Lower lobe of right lung (tissue), 2 donors: Measurements from ENCODE around the gene SLC17A5. TPM values are rescaled to one million over a fixed set of nuclear protein-coding genes. Genes with fewer than 3 reads are reported as not detected.

Experiments used
- ATAC-seq, 2 donors: fragments of 200-7000 bp; cut with Tn5 transposase; one replicate each; pipeline ENCODE4 v1.9.1; 2020 to 2022; ENCODE audit warnings: mild to moderate bottlenecking in 2 of 2, moderate library complexity in 2 of 2
- DNase-seq: peaks from one replicate; pipeline ENCODE4 v3.0.0-alpha.2; 2020
- H3K27ac ChIP-seq: fragments of 200-600 bp; one replicate; pipeline ENCODE4 v1.8.0; 2022
- H3K27me3 ChIP-seq: fragments of 200-600 bp; one replicate; pipeline ENCODE4 v1.8.0; 2022; ENCODE audit warnings: low read depth
- H3K36me3 ChIP-seq: fragments of 200-600 bp; one replicate; pipeline ENCODE4 v1.8.0; 2022; ENCODE audit warnings: mild to moderate bottlenecking
- H3K4me1 ChIP-seq: fragments of 200-600 bp; one replicate; pipeline ENCODE4 v1.8.0; 2022
- H3K4me3 ChIP-seq: fragments of 200-600 bp; one replicate; pipeline ENCODE4 v1.8.0; 2022; ENCODE audit warnings: mild to moderate bottlenecking
- H3K9me3 ChIP-seq: fragments of 200-600 bp; one replicate; pipeline ENCODE4 v1.8.0; 2022
- CTCF ChIP-seq: fragments of 200-600 bp; IDR thresholded peaks from one replicate; pipeline ENCODE4 v1.8.0; 2022; ENCODE audit warnings: antibody characterized with exemption, mild to moderate bottlenecking
- intact Hi-C: fragments of 100-400 bp; cut with DNase I; formaldehyde crosslinking; loops from one replicate; pipeline ENCODE4 v1.11.0; 2022
- total RNA-seq: library from RNA; stranded (reverse); fragmentation: NEBNext Ultra II Directional; extraction: Animal tissue kit (Norgen Biotek cat#: 25700); gene quantifications from one replicate; pipeline ENCODE4 v1.2.1, GENCODE V29; 2021
- donor health status: DM: no; HTN: yes; CAD: no; lungs with severe emphysema.

SLC17A5 gene
- total RNA-seq, 1 donor from 2014 or later = 25.9 TPM

DNA sequence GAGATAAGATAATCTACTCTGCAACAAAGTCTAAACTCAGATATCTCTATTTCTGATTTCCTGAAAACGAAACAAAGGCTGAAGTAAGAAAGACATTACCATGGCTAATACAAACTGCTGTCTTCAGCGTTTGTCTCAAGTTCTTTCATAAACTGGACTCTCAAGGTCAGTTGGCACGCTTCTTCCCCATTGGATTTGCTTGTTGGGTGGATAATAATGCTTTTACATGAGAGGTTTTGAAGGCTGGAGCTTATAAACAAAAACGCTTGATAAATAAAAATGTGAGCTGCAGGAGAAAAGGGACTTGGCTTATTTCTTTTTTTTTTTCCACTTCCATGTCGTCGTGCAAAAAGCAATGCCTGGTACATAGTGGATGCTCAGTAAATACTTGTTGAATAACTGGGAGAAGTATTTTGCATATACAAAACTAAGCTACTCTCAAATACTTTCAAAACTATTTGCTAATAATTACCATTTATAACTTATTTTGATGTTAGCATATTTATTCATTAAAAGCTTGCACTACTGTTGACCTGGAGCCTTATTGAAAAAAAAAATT is 67.3 kb downstream of the SLC17A5 start:
- H3K9me3 ChIP-seq = no peaks in the 10 kb centered on the region
- H3K4me1 ChIP-seq = peaks cover 28% of the 10 kb centered on the region
- H3K27me3 ChIP-seq = no peaks in the 10 kb centered on the region
- H3K36me3 ChIP-seq = no peaks in the 10 kb centered on the region
- peak overlapping the region; percentile 88 for H3K27ac ChIP-seq
- intact Hi-C loops = no loop called here
- no peak for TF ChIP-seq CTCF
- ATAC-seq (peak in 1 of 2 donors; percentile 32), DNase-seq (no peak)
- H3K4me3 ChIP-seq = peak overlapping the region; percentile 40

DNA sequence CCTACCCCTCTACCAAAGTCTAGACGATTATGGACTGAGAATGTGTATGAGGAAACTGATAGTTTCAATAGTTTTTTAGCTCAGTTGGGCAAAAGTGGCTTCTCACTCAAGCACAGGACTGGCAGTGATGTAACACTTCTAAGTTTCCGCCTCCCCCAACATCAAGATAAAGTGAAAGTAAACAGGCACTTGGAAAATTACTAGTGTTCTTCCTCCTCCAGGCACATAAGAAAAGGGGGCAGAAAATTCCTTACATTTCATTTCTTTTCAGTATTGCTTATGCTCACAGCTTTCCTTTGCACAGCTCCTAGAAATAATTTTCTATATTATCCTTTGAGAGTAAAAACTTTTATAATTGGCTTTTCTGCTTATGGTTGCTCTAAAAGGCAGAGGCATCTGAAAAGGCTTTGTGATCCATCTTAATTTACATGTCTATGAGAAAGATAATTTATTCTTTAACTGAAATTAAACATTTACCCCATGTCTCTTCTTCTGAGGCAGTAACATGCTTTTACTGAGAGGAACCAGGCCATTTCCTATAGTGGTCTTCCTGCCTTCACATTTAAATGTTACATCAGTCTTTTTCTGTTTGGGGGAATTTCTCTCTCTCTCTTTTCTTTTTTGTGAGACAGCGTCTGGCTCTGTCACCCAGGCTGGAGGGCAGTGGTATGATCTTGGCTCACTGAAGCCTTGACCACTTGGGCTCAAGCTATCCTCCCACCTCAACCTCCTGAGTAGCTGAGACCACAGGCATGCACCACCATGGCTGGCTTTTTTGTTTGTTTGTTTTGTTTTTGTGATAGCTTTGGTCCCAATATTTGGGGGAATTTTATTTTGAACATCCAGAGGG is 68.0 kb downstream of the SLC17A5 start:
- peak; percentile 84 to 92 for ATAC-seq
- Histone ChIP-seq H3K36me3 (no peaks in the 10 kb centered on the region), H3K4me3 (peak overlapping the region; percentile 40), H3K27me3 (no peaks in the 10 kb centered on the region), H3K4me1 (peaks cover 32% of the 10 kb centered on the region), H3K27ac (peak overlapping the region; percentile 88), H3K9me3 (no peaks in the 10 kb centered on the region)
- intact Hi-C loops = no loop called here
- TF ChIP-seq CTCF = no peak
- no peak for DNase-seq

- TF ChIP-seq CTCF = no peak
- no peak overlapping the region for H3K4me3 ChIP-seq
- H3K36me3 ChIP-seq = no peaks in the 10 kb centered on the region
- no peaks in the 10 kb centered on the region for H3K27me3 ChIP-seq
- no peak for ATAC-seq
- H3K4me1 ChIP-seq = peaks cover 46% of the 10 kb centered on the region
- no peaks in the 10 kb centered on the region for H3K9me3 ChIP-seq
- H3K27ac ChIP-seq = peak overlapping the region; percentile 96
- intact Hi-C loops = no loop called here
- DNase-seq = no peak
Measured at GRCh38 chr6:73581293-73581692, 72.5 kb downstream of the SLC17A5 start.

DNA sequence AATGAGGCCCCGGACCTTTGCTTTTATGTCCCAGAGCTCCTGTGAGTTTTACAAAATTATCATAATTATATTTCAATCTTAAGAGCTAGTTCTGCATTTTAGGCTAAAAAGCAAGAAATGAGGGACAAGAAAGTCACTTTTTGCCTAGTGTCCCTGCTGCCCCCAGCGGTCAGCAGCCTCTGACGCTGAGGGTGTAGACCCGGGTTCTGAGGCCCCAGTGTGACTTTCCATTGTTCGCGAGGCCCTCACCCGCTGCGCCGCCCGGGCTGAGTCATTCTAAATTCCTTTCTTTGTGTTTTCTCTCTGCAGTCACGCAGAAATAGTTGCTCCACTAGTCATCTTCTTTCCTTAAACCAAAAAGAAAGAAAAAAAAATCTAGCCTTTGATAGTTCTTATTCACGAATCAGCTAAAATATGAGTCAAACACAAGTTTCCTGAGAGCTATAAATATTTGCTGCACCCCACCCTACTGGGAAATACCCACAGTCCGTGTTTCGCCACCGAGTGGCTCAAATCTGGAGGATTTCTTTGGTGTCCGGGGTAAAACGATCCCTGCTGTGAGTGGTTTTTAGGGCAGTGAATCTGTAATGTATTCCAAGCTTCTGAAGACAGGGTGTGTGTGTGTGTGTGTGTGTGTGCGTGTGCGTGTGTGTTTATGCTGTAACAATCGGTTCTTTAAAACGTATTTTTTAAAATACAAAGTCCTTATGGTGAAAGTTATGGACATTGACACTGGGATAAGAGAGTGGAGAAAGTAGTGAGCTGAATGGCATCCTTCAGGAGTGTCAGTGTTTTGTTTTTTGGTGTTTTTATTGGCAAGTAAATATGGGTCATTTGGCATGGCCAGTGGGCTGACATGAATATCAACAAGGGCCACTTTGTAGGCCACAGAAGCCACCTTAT is 73.3 kb downstream of the SLC17A5 start:
- Histone ChIP-seq H3K36me3 (no peaks in the 10 kb centered on the region), H3K9me3 (no peaks in the 10 kb centered on the region), H3K27ac (peak overlapping the region; percentile 96), H3K4me1 (peaks cover 38% of the 10 kb centered on the region), H3K27me3 (no peaks in the 10 kb centered on the region), H3K4me3 (peak overlapping the region; percentile 38)
- peak; percentile 95 to 96 for ATAC-seq
- intact Hi-C loops = no loop called here
- peak; percentile 58 for TF ChIP-seq CTCF
- peak; percentile 85 for DNase-seq

GRCh38 chr6:73579851-73580246 is 73.9 kb downstream of the SLC17A5 start:
- Histone ChIP-seq H3K4me1 (peaks cover 31% of the 10 kb centered on the region), H3K27me3 (no peaks in the 10 kb centered on the region), H3K36me3 (no peaks in the 10 kb centered on the region), H3K27ac (peak overlapping the region; percentile 96), H3K9me3 (no peaks in the 10 kb centered on the region), H3K4me3 (peak overlapping the region; percentile 38)
- intact Hi-C loops = no loop called here
- no peak for TF ChIP-seq CTCF
- ATAC-seq = peak; percentile 69 to 74
- DNase-seq = no peak
